Ectodermal cell (in vitro differentiated cells): ENCODE measurements around the gene SYNDIG1.

Experiments used
- H3K27ac ChIP-seq: 2 replicates; pipeline ENCODE4 v1.7.0; 2013; ENCODE audit warnings: mild to moderate bottlenecking, low read depth, low read length; ENCODE audit not compliant: insufficient read depth, poor library complexity, severe bottlenecking
- H3K27me3 ChIP-seq: 2 replicates; pipeline ENCODE4 v1.7.0; 2013; ENCODE audit warnings: mild to moderate bottlenecking, low read length; ENCODE audit not compliant: insufficient read depth, control insufficient read depth, poor library complexity, severe bottlenecking
- H3K36me3 ChIP-seq: one replicate; pipeline ENCODE4 v1.7.0; 2013; ENCODE audit warnings: low read length; ENCODE audit not compliant: control insufficient read depth, insufficient read depth
- H3K4me1 ChIP-seq: one replicate; pipeline ENCODE4 v1.7.0; 2013; ENCODE audit warnings: low read length; ENCODE audit not compliant: control insufficient read depth, insufficient read depth
- H3K4me3 ChIP-seq: 2 replicates; pipeline ENCODE4 v1.7.0; 2013; ENCODE audit warnings: low read depth, low read length, control low read depth; ENCODE audit not compliant: insufficient read depth
- H3K9me3 ChIP-seq: 2 replicates; pipeline ENCODE4 v1.7.0; 2013; ENCODE audit warnings: mild to moderate bottlenecking, low read length, moderate library complexity; ENCODE audit not compliant: control insufficient read depth
- WGBS, 2 experiments: methylation state at CpG; one replicate each; pipeline ENCODE4 v1.1.7; 2013; ENCODE audit warnings: missing lambda C conversion rate in 2 of 2; 5-methylcytosine and 5-hydroxymethylcytosine counted together

The SYNDIG1 gene

DNA sequence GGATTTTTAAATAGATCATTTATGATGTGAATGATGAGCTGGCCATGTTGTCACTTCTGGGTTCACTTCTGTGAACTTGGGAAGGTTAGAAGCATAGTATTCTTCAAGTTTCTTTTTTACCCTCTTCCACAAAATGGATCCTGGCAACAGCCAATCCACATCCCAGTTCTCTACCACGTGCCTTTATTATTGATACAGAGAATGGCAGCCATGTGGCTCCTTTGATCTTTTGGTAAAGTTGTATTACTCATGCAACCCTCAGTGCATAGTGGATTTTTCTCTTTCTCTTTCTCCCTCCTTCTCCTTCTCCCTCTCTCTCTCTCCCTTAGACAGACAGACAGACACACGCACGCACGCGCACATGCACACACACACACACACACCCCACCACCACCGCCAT, 50.0 kb downstream of the SYNDIG1 start:
- Histone ChIP-seq H3K27me3 (no peaks in the 10 kb centered on the region), H3K36me3 (no peaks in the 10 kb centered on the region), H3K27ac (no peak overlapping the region), H3K4me1 (no peaks in the 10 kb centered on the region), H3K9me3 (no peaks in the 10 kb centered on the region), H3K4me3 (no peak overlapping the region)
- 93 to 94% methylated on average over 6 of the region's 6 CpGs for WGBS, 2 experiments

DNA sequence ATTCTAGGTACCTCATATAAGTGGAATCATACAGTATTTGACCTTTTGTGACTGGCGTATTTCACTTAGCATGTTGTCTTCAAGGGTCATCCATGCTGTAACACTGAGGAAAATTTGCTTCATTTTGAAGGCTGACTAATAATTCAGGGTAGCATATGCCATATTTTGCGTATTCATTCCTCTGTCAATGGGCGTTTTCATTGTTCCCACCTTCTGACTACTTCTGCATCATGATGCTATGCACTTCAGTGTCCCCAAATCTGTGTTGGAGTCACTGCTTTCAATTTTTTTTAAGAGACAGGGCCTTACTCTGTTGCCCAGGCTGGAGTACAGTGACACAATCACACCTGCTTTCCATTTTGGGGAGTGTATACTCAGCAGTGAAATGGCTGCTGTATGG, 51.6 kb downstream of the SYNDIG1 start:
- Histone ChIP-seq H3K9me3 (no peaks in the 10 kb centered on the region), H3K27me3 (no peaks in the 10 kb centered on the region), H3K4me3 (no peak overlapping the region), H3K4me1 (no peaks in the 10 kb centered on the region), H3K27ac (no peak overlapping the region), H3K36me3 (no peaks in the 10 kb centered on the region)
- WGBS, 2 experiments, result 90 to 96% methylated on average over 3 of the region's 3 CpGs

DNA sequence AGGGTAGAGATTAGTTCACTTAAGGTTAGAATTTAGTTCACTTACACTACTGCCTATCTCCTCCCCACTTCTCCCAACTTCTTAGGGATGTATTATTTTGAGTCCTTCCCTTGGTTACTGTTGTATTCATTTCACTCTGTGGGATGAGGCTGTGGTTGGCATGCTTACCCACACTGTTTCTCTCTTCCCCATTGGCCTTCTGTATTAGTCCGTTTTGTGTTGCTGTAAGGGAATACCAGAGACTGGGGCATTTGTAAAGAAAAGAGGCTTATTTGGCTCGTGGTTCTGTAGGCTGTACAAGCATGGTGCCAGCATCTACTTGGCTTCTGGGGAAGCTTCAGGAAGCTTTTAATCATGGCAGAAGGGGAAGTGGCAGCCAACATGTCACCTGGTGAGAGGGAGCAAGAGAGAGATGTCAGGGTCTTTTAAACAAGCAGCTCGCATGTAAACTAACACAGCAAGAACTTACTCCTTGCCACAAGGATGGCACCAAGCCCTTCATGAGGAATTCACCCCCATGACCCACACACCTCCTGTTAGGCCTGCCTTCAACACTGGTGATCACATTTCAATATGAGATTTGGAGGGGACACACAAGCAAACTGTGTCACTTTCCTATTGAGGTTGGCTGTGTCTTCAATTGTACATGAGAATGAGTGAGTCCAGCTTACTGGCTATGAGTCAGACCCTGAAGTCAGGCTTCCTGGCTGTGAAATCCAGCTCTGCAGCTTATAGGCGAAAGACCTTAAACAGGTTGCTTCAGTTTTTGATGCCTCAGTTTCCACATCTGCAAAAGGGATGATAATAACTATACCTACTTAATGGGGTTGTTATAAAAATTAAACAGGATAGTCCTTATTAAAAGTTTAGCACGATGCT, 53.3 kb downstream of the SYNDIG1 start:
- H3K27ac ChIP-seq, result no peak overlapping the region
- H3K27me3 ChIP-seq, result no peaks in the 10 kb centered on the region
- H3K4me3 ChIP-seq, result no peak overlapping the region
- H3K9me3 ChIP-seq, result no peaks in the 10 kb centered on the region
- 93 to 94% methylated on average over 5 of the region's 5 CpGs for WGBS, 2 experiments
- H3K4me1 ChIP-seq, result no peaks in the 10 kb centered on the region
- H3K36me3 ChIP-seq, result no peaks in the 10 kb centered on the region

DNA sequence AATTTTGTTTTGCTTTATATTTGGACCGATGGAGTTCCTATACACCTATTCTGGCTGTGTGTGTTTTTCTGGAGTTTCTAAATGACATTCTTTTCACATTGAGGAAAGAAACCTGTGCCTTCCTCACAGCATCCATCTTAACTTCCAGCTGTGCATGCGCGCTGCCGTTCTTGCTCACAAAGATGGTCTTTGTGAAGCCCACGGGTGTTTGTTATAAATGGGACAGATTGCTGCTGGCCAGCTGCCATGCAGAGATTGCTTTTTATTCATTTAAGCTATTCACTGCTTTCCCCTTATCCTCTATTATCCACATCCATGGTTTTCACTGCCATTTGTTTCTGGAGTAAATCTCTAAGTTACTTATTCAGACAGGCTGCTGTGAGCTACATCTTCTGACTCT, 54.2 kb downstream of the SYNDIG1 start:
- H3K27ac ChIP-seq, result no peak overlapping the region
- WGBS, 2 experiments, result 75 to 87% methylated on average over 5 of the region's 5 CpGs
- H3K36me3 ChIP-seq, result no peaks in the 10 kb centered on the region
- H3K4me3 ChIP-seq, result no peak overlapping the region
- H3K4me1 ChIP-seq, result no peaks in the 10 kb centered on the region
- H3K9me3 ChIP-seq, result no peaks in the 10 kb centered on the region
- no peaks in the 10 kb centered on the region for H3K27me3 ChIP-seq

DNA sequence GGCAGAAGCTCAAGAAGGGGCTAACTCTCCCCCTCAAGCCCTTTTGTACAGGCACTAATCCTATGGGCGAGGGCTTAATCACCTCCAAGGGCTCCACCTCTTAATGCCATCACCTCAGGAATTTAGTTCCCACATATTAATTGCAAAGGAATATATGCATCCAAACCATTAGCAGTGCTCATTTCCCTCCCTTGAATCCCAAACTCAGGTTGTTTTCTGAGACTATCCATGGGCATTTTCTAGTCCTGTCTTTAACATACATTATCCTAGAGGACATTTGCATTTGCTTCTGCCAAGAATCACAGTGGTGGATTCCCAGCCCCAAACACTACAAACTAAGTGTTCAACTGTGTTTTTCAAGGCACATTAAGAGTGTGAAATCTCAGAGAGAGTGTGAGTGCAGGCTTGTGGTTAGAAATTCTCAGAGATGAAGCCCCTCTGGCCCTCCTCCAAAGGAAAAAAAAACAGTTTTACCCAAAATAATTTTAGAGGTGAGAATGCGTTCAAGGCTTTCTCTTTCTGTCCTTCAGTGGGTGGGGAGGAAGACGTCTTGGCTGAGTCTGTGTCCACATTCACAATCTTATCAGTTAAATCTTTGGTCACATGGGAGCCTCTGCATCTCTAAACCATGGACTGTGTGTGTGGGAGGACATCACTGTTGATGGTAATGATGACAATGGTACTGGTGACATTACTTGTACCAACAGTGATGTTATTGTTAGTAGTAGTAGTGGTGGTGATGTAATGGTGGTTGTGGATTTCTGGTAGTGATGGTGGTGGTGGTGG, 59.3 kb downstream of the SYNDIG1 start:
- Histone ChIP-seq H3K9me3 (no peaks in the 10 kb centered on the region), H3K27ac (no peak overlapping the region), H3K4me1 (no peaks in the 10 kb centered on the region), H3K27me3 (no peaks in the 10 kb centered on the region), H3K4me3 (no peak overlapping the region), H3K36me3 (no peaks in the 10 kb centered on the region)
- 95 to 96% methylated on average over 3 of the region's 3 CpGs for WGBS, 2 experiments

DNA sequence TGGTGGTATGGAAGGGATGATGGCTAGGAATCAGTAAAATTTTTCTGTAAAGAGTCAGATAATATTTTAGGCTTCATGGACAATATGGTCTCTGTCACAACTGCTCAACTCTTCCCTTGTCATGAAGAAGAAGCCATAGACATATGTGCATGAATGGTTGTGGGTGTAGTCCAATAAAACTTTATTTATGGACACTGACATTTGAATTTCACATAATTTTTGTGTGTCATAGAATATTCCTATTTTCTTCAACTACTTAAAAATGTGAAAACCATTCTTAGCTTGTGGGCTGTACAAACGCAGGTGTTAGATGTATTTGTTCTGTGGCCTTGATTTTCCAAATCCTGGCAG, 59.9 kb downstream of the SYNDIG1 start:
- 94 to 100% methylated on average over 1 of the region's 1 CpG for WGBS, 2 experiments
- no peaks in the 10 kb centered on the region for H3K9me3 ChIP-seq
- no peaks in the 10 kb centered on the region for H3K27me3 ChIP-seq
- H3K4me1 ChIP-seq, result no peaks in the 10 kb centered on the region
- H3K36me3 ChIP-seq, result no peaks in the 10 kb centered on the region
- no peak overlapping the region for H3K4me3 ChIP-seq
- H3K27ac ChIP-seq, result no peak overlapping the region

DNA sequence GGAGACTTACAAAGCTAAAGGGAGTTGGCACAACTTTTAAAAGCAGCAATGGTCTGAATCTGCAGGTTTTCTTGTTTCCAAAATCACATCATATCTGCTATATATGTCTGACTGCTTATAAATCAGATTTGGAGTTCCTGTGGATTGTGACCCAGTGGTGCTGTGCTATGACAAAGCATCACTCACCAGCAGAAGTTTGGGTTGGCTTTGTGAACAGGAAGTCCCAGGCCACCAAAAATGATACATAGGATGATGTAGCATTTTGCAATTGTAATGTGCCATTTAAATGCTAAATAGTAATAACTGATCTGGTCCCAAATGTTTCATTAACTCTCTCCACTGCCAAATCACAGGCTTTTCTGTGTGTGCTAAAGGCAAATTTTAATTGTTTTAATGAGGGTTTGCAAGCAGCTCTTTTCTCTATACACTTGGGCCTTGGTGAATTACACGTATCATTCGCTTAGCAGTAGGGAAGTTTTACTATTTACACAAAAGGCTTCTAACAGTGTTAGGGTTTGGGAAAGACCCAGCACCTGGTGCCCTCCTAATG, 60.8 kb downstream of the SYNDIG1 start:
- no peaks in the 10 kb centered on the region for H3K9me3 ChIP-seq
- H3K4me3 ChIP-seq, result no peak overlapping the region
- no peaks in the 10 kb centered on the region for H3K27me3 ChIP-seq
- no peaks in the 10 kb centered on the region for H3K4me1 ChIP-seq
- H3K27ac ChIP-seq, result no peak overlapping the region
- H3K36me3 ChIP-seq, result no peaks in the 10 kb centered on the region
- WGBS, 2 experiments, result 88% methylated on average over 2 of the region's 2 CpGs

DNA sequence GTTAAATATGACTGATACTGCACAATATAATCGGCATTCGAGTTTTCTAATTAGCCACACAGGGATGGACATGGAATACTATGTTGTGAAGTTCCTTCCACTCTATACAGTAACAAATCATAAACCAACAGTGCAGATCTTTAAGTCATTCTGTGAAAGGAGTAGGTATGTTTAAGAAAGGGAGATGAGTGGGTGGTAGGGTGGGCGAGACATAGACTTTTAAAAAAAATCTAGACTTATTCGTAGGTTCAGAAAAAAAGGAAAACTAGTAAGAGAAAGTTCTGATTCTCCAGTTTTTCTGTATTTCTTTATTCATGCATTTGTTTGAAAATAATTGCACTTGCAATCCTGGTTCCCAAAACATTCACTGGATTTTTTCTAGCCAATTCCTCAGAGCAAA, 61.8 kb downstream of the SYNDIG1 start:
- no peak overlapping the region for H3K4me3 ChIP-seq
- no peaks in the 10 kb centered on the region for H3K36me3 ChIP-seq
- H3K27ac ChIP-seq, result no peak overlapping the region
- 90 to 91% methylated on average over 2 to 4 of the region's 4 CpGs for WGBS, 2 experiments
- H3K27me3 ChIP-seq, result no peaks in the 10 kb centered on the region
- no peaks in the 10 kb centered on the region for H3K9me3 ChIP-seq
- H3K4me1 ChIP-seq, result no peaks in the 10 kb centered on the region

DNA sequence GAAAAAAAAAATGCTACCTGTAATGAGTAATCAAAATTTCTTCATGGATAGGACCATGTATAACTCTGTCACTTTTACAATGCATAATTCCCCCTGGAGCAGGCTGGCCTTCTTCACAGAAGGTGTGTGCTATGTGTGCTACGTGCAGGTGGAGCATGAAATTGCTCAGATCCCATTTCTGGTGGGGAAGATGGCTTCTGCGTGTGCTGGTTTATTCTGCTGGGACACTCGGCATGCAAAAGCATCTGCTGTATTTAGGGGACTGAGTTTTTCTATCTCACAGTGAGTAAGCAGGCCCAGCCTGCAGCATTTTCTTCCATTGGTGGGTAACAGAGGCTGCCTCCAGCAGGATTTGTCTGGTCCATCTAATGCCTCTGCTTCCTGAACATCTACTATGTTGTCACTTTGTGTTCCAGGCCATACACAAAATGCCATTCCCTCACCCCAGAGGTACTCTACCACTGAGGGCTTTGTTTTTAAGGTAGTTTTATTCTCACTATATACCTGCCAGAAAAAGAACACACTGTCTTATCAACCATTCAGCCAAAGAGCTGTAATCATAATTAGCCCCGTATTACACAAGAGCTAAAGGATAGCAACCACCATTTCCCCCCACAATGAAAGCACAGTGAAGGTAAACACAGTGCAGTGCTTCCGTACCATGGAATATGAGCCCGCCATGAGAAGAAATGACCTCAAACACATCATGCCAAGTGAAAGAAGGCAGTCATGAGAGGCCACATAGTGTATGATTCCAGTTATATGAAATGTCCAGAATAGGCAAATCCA, 62.4 kb downstream of the SYNDIG1 start:
- H3K4me1 ChIP-seq, result no peaks in the 10 kb centered on the region
- H3K4me3 ChIP-seq, result no peak overlapping the region
- no peak overlapping the region for H3K27ac ChIP-seq
- WGBS, 2 experiments, result 93 to 95% methylated on average over 6 of the region's 6 CpGs
- no peaks in the 10 kb centered on the region for H3K27me3 ChIP-seq
- no peaks in the 10 kb centered on the region for H3K36me3 ChIP-seq
- no peaks in the 10 kb centered on the region for H3K9me3 ChIP-seq

DNA sequence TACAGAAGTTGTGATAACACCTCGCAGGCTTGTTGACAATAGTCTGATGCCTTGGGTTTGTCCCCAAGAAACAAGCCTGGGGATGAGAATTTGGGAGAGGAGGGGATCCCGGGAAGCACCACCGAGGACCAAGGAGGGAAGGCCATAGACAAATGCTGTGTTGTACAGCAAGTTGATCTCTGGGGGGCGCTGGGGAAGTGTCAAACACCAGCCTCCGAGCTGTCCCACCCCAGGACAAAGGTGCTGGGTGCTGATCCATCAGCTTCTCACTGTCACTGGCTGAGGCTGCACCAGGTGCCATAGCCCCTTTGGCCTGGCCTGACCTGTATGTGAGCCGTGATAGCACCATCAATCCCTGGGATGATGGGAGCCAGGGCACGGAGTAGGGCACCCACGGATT, 64.0 kb downstream of the SYNDIG1 start:
- Histone ChIP-seq H3K36me3 (no peaks in the 10 kb centered on the region), H3K27ac (no peak overlapping the region), H3K9me3 (no peaks in the 10 kb centered on the region), H3K4me1 (no peaks in the 10 kb centered on the region), H3K4me3 (no peak overlapping the region), H3K27me3 (no peaks in the 10 kb centered on the region)
- WGBS, 2 experiments, result 93 to 95% methylated on average over 8 of the region's 8 CpGs
